ENCODE measurements around the gene CCSER1. TPM values are rescaled to one million over a fixed set of nuclear protein-coding genes. Genes with fewer than 3 reads are reported as not detected.

The CCSER1 gene
- total and polyA plus RNA-seq, 2 donors (not counting 1 experiment from before 2014, with no cell fraction given), result under 0.01 TPM; not detected in 1

DNA sequence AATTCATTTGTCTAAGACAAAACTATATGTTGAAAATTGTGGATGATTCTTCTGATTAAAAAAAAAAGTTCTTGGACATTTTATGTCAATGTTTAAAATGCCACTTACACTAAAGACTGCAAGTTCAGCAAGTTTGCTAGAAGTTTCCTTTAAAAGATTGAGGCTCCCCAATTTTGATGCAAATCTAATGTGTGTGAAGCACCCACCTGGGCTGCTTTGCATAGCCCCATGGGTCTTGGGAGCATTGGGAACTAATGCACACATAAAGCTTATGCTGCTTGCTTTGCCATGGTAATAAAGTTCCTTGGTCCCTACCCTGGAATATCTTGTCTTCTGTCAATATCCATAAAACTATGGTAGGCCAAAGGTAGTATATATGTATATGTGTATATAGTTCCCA is 1450.7 kb downstream of the CCSER1 start:
- Histone ChIP-seq H3K9ac (ENCODE audit: insufficient read depth, low read length) (no peak overlapping the region), H3K9me3 (ENCODE audit: control insufficient read depth, insufficient read depth, low read depth, low read length) (no peaks in the 10 kb centered on the region), H3K4me1 (ENCODE audit: control insufficient read depth, extremely low read depth, insufficient read depth, low read length) (no peaks in the 10 kb centered on the region), H2AFZ (ENCODE audit: low read length) (no peak overlapping the region), H3K4me3 (replicated peaks in 1 of 4; ENCODE audit: control extremely low read depth in 1 of 4, insufficient read depth in 1 of 4, low read depth in 3 of 4, low read length in 4 of 4) (no peak overlapping the region), H3K79me2 (ENCODE audit: control insufficient read depth, insufficient read depth, low read length) (no peaks in the 10 kb centered on the region), H3K36me3 (ENCODE audit: control insufficient read depth, insufficient read depth, low read length) (no peaks in the 10 kb centered on the region), H3K4me2 (ENCODE audit: extremely low read depth, insufficient read depth, low read length) (no peak overlapping the region), H4K20me1 (ENCODE audit: control insufficient read depth, extremely low read depth, insufficient read depth, low read length) (no peaks in the 10 kb centered on the region), H3K27me3 (ENCODE audit: control insufficient read depth, insufficient read depth, low read length) (no peaks in the 10 kb centered on the region), H3K27ac (ENCODE audit: insufficient read depth, low read length) (no peak overlapping the region)
- no peak for DNase-seq (ENCODE audit: low read depth in 2 of 2)
- TF ChIP-seq EZH2 (IDR thresholded peaks at IDR 0.05; ENCODE audit: low read length, missing control alignments), result no peak
- TF ChIP-seq CTCF (conservative IDR thresholded peaks at IDR 0.05 in 1 of 2, IDR thresholded peaks at IDR 0.05 in 1 of 2; ENCODE audit: low read depth in 1 of 2, low read length in 2 of 2), result no peak

GRCh38 chr4:91590260-91590659 is 1463.1 kb downstream of the CCSER1 start:
- H4K20me1 ChIP-seq (ENCODE audit: control insufficient read depth, extremely low read depth, insufficient read depth, low read length), result no peaks in the 10 kb centered on the region
- TF ChIP-seq CTCF (conservative IDR thresholded peaks at IDR 0.05 in 1 of 2, IDR thresholded peaks at IDR 0.05 in 1 of 2; ENCODE audit: low read depth in 1 of 2, low read length in 2 of 2), result no peak
- no peak for TF ChIP-seq EZH2 (IDR thresholded peaks at IDR 0.05; ENCODE audit: low read length, missing control alignments)
- H3K4me1 ChIP-seq (ENCODE audit: control insufficient read depth, extremely low read depth, insufficient read depth, low read length), result no peaks in the 10 kb centered on the region
- DNase-seq (ENCODE audit: low read depth in 2 of 2), result no peak
- no peaks in the 10 kb centered on the region for H3K9me3 ChIP-seq (ENCODE audit: control insufficient read depth, insufficient read depth, low read depth, low read length)
- no peaks in the 10 kb centered on the region for H3K27me3 ChIP-seq (ENCODE audit: control insufficient read depth, insufficient read depth, low read length)
- H2AFZ ChIP-seq (ENCODE audit: low read length), result no peak overlapping the region
- no peaks in the 10 kb centered on the region for H3K36me3 ChIP-seq (ENCODE audit: control insufficient read depth, insufficient read depth, low read length)
- no peak overlapping the region for H3K4me2 ChIP-seq (ENCODE audit: extremely low read depth, insufficient read depth, low read length)
- no peak overlapping the region for H3K27ac ChIP-seq (ENCODE audit: insufficient read depth, low read length)
- H3K79me2 ChIP-seq (ENCODE audit: control insufficient read depth, insufficient read depth, low read length), result no peaks in the 10 kb centered on the region
- no peak overlapping the region for H3K4me3 ChIP-seq (replicated peaks in 1 of 4; ENCODE audit: control extremely low read depth in 1 of 4, insufficient read depth in 1 of 4, low read depth in 3 of 4, low read length in 4 of 4)
- no peak overlapping the region for H3K9ac ChIP-seq (ENCODE audit: insufficient read depth, low read length)

- H3K9me3 ChIP-seq (ENCODE audit: control insufficient read depth, insufficient read depth, low read depth, low read length), result no peaks in the 10 kb centered on the region
Observed at GRCh38 chr4:91592125-91592524, 1464.9 kb downstream of the CCSER1 start.

More at GRCh38 chr4:91592125-91592524, 1464.9 kb downstream of the CCSER1 start:
- DNase-seq (ENCODE audit: low read depth in 2 of 2), result no peak
- Histone ChIP-seq H3K4me1 (ENCODE audit: control insufficient read depth, extremely low read depth, insufficient read depth, low read length) (no peaks in the 10 kb centered on the region), H3K79me2 (ENCODE audit: control insufficient read depth, insufficient read depth, low read length) (no peaks in the 10 kb centered on the region), H2AFZ (ENCODE audit: low read length) (no peak overlapping the region), H3K4me2 (ENCODE audit: extremely low read depth, insufficient read depth, low read length) (no peak overlapping the region), H3K4me3 (replicated peaks in 1 of 4; ENCODE audit: control extremely low read depth in 1 of 4, insufficient read depth in 1 of 4, low read depth in 3 of 4, low read length in 4 of 4) (no peak overlapping the region), H3K36me3 (ENCODE audit: control insufficient read depth, insufficient read depth, low read length) (no peaks in the 10 kb centered on the region), H4K20me1 (ENCODE audit: control insufficient read depth, extremely low read depth, insufficient read depth, low read length) (no peaks in the 10 kb centered on the region), H3K27ac (ENCODE audit: insufficient read depth, low read length) (no peak overlapping the region), H3K27me3 (ENCODE audit: control insufficient read depth, insufficient read depth, low read length) (no peaks in the 10 kb centered on the region), H3K9ac (ENCODE audit: insufficient read depth, low read length) (no peak overlapping the region)
- TF ChIP-seq CTCF (conservative IDR thresholded peaks at IDR 0.05 in 1 of 2, IDR thresholded peaks at IDR 0.05 in 1 of 2; ENCODE audit: low read depth in 1 of 2, low read length in 2 of 2) (no peak), EZH2 (IDR thresholded peaks at IDR 0.05; ENCODE audit: low read length, missing control alignments) (no peak)

Measured in fibroblast of lung (primary cell).